AG04450 (cell line): ENCODE data around the gene UGT1A1. TPM values are rescaled to one million over a fixed set of nuclear protein-coding genes. Genes with fewer than 3 reads are reported as not detected.

Experiments
- CTCF ChIA-PET: fragments of 300-600, 350-600 bp; formaldehyde crosslinking; extraction: SDS; loops from one replicate; lab custom pipeline; 2022; ENCODE audit warnings: antibody characterized with exemption, inconsistent platforms; lab: Charles Lee
- POLR2A ChIA-PET: fragments of 350-600 bp; formaldehyde crosslinking; extraction: SDS; loops from one replicate; lab custom pipeline; 2021; ENCODE audit warnings: antibody characterized with exemption, inconsistent platforms; lab: Yijun Ruan, JAX
- DNase-seq: peaks from one replicate; pipeline ENCODE4 v3.0.0-alpha.2; 2011; ENCODE audit warnings: low read depth, low spot score
- H3K27ac ChIP-seq: one replicate; pipeline ENCODE4 v1.5.1; 2012; ENCODE audit warnings: low read depth, low read length, control low read depth
- H3K27me3 ChIP-seq: one replicate; pipeline ENCODE4 v1.6.0; 2012; ENCODE audit warnings: low read length; ENCODE audit not compliant: control insufficient read depth, insufficient read depth
- H3K4me3 ChIP-seq: 2 replicates; pipeline ENCODE4 v1.5.1; 2011; ENCODE audit warnings: mild to moderate bottlenecking, low read depth, low read length, control low read depth
- H3K9me3 ChIP-seq: 2 replicates; pipeline ENCODE4 v1.5.1; 2012; ENCODE audit warnings: low read length; ENCODE audit not compliant: control insufficient read depth, insufficient read depth
- polyA plus RNA-seq: library from polyadenylated mRNA; depleted of rRNA; stranded (reverse); fragments of >200 nt; gene quantifications from 2 replicates; pipeline ENCODE4 v1.2.3, GENCODE V29; 2011
- TF ChIP-seq, protein P1 (sequence below): IDR thresholded peaks from 2 replicates; pipeline ENCODE4 v1.5.1; 2011; ENCODE audit warnings: low read depth, low read length, control low read depth, inconsistent platforms

The UGT1A1 gene
- polyA plus RNA-seq, 1 experiment, result not detected

DNA sequence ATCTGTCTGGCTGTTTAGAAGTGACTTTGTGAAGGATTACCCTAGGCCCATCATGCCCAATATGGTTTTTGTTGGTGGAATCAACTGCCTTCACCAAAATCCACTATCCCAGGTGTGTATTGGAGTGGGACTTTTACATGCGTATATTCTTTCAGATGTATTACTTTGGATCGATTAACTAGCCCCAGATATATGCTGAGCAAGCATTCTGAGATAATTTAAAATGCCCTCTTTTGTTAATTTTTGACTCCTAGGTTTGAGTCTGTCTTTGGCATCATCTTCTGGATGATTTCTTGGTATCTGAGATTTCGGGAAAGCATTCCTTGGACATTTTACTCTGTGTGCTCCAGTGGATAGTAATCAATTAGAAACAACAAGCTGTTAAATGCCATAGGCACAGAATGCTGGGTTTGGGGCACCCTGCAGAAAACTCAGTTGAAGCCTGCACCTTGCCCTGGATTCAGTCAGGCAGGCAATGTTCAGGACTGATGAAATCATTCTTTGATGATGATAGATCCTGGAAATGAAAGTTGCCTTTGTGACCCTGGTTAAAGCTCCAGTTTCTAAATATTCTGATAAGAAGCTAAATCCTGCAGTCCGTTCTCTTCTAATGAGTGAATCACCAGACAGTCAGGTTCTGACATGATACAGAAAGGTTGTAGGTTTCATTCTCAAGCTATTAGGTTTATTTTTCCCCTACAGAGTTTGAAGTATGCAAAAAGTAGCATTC, 1.1 kb downstream of the UGT1A1 start:
- Histone ChIP-seq H3K9me3 (peaks cover 2% of the 10 kb centered on the region; the same call in 1 of the 2 replicates), H3K27ac (no peak overlapping the region), H3K4me3 (no peak overlapping the region), H3K27me3 (no peaks in the 10 kb centered on the region)
- ChIA-PET POLR2A (interaction anchor here (0.6 kb wide), 1 partner anchor 50 kb away, joined by 3 read pairs; no protein-coding TSS in a partner anchor), CTCF (interaction anchor here (1.6 kb wide), 1 partner anchor 50 kb away, joined by 4 read pairs; no protein-coding TSS in a partner anchor)
- TF ChIP-seq, protein P1, sequence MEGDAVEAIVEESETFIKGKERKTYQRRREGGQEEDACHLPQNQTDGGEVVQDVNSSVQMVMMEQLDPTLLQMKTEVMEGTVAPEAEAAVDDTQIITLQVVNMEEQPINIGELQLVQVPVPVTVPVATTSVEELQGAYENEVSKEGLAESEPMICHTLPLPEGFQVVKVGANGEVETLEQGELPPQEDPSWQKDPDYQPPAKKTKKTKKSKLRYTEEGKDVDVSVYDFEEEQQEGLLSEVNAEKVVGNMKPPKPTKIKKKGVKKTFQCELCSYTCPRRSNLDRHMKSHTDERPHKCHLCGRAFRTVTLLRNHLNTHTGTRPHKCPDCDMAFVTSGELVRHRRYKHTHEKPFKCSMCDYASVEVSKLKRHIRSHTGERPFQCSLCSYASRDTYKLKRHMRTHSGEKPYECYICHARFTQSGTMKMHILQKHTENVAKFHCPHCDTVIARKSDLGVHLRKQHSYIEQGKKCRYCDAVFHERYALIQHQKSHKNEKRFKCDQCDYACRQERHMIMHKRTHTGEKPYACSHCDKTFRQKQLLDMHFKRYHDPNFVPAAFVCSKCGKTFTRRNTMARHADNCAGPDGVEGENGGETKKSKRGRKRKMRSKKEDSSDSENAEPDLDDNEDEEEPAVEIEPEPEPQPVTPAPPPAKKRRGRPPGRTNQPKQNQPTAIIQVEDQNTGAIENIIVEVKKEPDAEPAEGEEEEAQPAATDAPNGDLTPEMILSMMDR, result no peak
- DNase-seq, result peak; percentile 1

DNA sequence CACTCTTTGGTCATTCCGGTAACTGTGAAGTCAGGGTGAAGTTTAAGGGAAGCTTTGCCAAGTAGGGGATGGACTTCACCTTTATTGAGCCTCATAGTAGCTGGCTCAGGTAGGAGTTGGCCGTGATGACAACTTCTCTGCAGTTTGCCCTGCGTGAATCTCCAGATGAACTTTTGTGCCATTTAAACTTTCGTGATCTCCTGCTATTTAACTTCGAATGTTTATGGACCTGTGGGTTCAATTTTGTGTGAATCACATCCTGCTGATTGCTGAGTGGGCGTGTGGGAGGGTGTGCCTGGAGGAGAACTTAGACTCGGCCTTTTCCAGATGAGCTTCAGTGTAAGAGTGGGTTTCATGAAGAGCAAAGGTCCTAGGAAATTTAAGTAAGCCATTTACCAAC, 4.2 kb downstream of the UGT1A1 start:
- Histone ChIP-seq H3K27ac (peak overlapping the region; percentile 75), H3K9me3 (peaks cover 3% of the 10 kb centered on the region; the same call in 1 of the 2 replicates), H3K4me3 (no peak overlapping the region), H3K27me3 (no peaks in the 10 kb centered on the region)
- POLR2A ChIA-PET, result no interaction called here
- peak; percentile 42 for DNase-seq
- TF ChIP-seq, protein P1, result no peak
- CTCF ChIA-PET, result interaction anchor here (0.6 kb wide), 1 partner anchor 284 kb away, joined by 3 read pairs; no protein-coding TSS in a partner anchor

GRCh38 chr2:233764761-233765160, 4.7 kb downstream of the UGT1A1 start:
- Histone ChIP-seq H3K27ac (peak overlapping the region; percentile 75), H3K4me3 (no peak overlapping the region), H3K27me3 (no peaks in the 10 kb centered on the region), H3K9me3 (peaks cover 3% of the 10 kb centered on the region; the same call in 1 of the 2 replicates)
- no peak for DNase-seq
- POLR2A ChIA-PET, result no interaction called here
- CTCF ChIA-PET, result no interaction called here
- TF ChIP-seq, protein P1, result no peak

- POLR2A ChIA-PET, result no interaction called here
- CTCF ChIA-PET, result no interaction called here
- H3K27me3 ChIP-seq, result no peaks in the 10 kb centered on the region
- peaks cover 3% of the 10 kb centered on the region; the same call in 1 of the 2 replicates for H3K9me3 ChIP-seq
- no peak overlapping the region for H3K27ac ChIP-seq
- H3K4me3 ChIP-seq, result no peak overlapping the region
- DNase-seq, result no peak
- TF ChIP-seq, protein P1, result no peak
Measured at GRCh38 chr2:233766416-233766815, 6.3 kb downstream of the UGT1A1 start.

- CTCF ChIA-PET, result no interaction called here
Measured at GRCh38 chr2:233768076-233768475, 8.0 kb downstream of the UGT1A1 start.

More at GRCh38 chr2:233768076-233768475, 8.0 kb downstream of the UGT1A1 start:
- Histone ChIP-seq H3K9me3 (peaks cover 3% of the 10 kb centered on the region; the same call in 1 of the 2 replicates), H3K27me3 (no peaks in the 10 kb centered on the region), H3K4me3 (no peak overlapping the region), H3K27ac (no peak overlapping the region)
- POLR2A ChIA-PET, result no interaction called here
- DNase-seq, result no peak
- TF ChIP-seq, protein P1, result no peak
